GM23248 (cell line): ENCODE data around the gene KCNJ9. TPM values are rescaled to one million over a fixed set of nuclear protein-coding genes. Genes with fewer than 3 reads are reported as not detected.

ENCODE experiments used
- DNase-seq: peaks from one replicate; pipeline ENCODE4 v3.0.0-alpha.2; 2015
- H2AFZ ChIP-seq: fragments of 200-600 bp; sonication (generic); 2 replicates; pipeline ENCODE4 v1.6.1; 2016; ENCODE audit warnings: antibody characterized with exemption
- H3F3A ChIP-seq: fragments of 200-600 bp; sonication (generic); 2 replicates; pipeline ENCODE4 v1.6.1; 2016; ENCODE audit warnings: mild to moderate bottlenecking, antibody characterized with exemption, mixed run types; ENCODE audit not compliant: insufficient read depth
- H3K27ac ChIP-seq: fragments of 200-600 bp; sonication (generic); 2 replicates; pipeline ENCODE4 v1.5.1; 2016; ENCODE audit warnings: mild to moderate bottlenecking
- H3K27me3 ChIP-seq: fragments of 200-600 bp; sonication (generic); replicated peaks from 2 replicates; pipeline ENCODE4 v1.6.1; 2016; ENCODE audit warnings: mild to moderate bottlenecking; ENCODE audit not compliant: insufficient read depth
- H3K36me3 ChIP-seq: fragments of 200-600 bp; sonication (generic); 2 replicates; pipeline ENCODE4 v1.6.1; 2016; ENCODE audit warnings: low read depth, mild to moderate bottlenecking
- H3K4me1 ChIP-seq: fragments of 200-600 bp; sonication (generic); 2 replicates; pipeline ENCODE4 v1.6.1; 2016; ENCODE audit warnings: mild to moderate bottlenecking; ENCODE audit not compliant: insufficient read depth
- H3K4me2 ChIP-seq: fragments of 200-600 bp; sonication (generic); one replicate; pipeline ENCODE4 v1.6.1; 2016; ENCODE audit warnings: mild to moderate bottlenecking; ENCODE audit not compliant: unreplicated experiment
- H3K4me3 ChIP-seq: fragments of 200-600 bp; sonication (generic); 2 replicates; pipeline ENCODE4 v1.5.1; 2016; ENCODE audit warnings: mild to moderate bottlenecking
- H3K79me2 ChIP-seq: fragments of 200-600 bp; sonication (generic); 2 replicates; pipeline ENCODE4 v1.6.1; 2016; ENCODE audit warnings: mild to moderate bottlenecking; ENCODE audit not compliant: insufficient read depth
- H3K9ac ChIP-seq: fragments of 200-600 bp; sonication (generic); 2 replicates; pipeline ENCODE4 v1.6.1; 2016; ENCODE audit warnings: mild to moderate bottlenecking
- H3K9me2 ChIP-seq: fragments of 200-600 bp; sonication (generic); 2 replicates; pipeline ENCODE4 v1.6.1; 2016; ENCODE audit warnings: mixed run types, mild to moderate bottlenecking, moderate library complexity; ENCODE audit not compliant: insufficient read depth
- H3K9me3 ChIP-seq: fragments of 200-600 bp; sonication (generic); one replicate; pipeline ENCODE4 v1.6.1; 2017; ENCODE audit warnings: low read depth
- H4K20me1 ChIP-seq: fragments of 200-600 bp; sonication (generic); 2 replicates; pipeline ENCODE4 v1.6.0; 2016; ENCODE audit not compliant: insufficient read depth
- EZH2 ChIP-seq: fragments of 200-600 bp; sonication (generic); IDR thresholded peaks from 2 replicates; pipeline ENCODE4 v1.6.1; 2018; ENCODE audit warnings: antibody characterized with exemption, mild to moderate bottlenecking; ENCODE audit not compliant: insufficient read depth, poor library complexity, severe bottlenecking
- EZH2phosphoT487 ChIP-seq: fragments of 200-600 bp; sonication (generic); IDR thresholded peaks from 2 replicates; pipeline ENCODE4 v1.6.1; 2018; ENCODE audit warnings: antibody characterized with exemption, moderate library complexity, mild to moderate bottlenecking, low read depth; ENCODE audit not compliant: insufficient read depth
- WGBS, 2 experiments: methylation state at CpG; one replicate each; pipeline ENCODE4 v1.1.6; 2015 to 2017; ENCODE audit warnings: low lambda C conversion rate in 2 of 2, low coverage in 1 of 2; ENCODE audit errors: missing lambda C conversion rate in 2 of 2; 5-methylcytosine and 5-hydroxymethylcytosine counted together
- in situ Hi-C: fragments of 300-500 bp; cut with MboI; formaldehyde crosslinking; loops from 2 replicates; pipeline ENCODE4 v1.15.0; 2020
- polyA plus RNA-seq: library from polyadenylated mRNA; unstranded; fragments of >200 nt; fragmentation: Nextera tagmentation; extraction: Ambion mirVana; gene quantifications from 2 replicates; pipeline ENCODE4 v1.2.1, GENCODE V29; 2016
- total RNA-seq: library from RNA; depleted of rRNA; stranded (reverse); fragments of >200 nt; shearing (Covaris generic); gene quantifications from 2 replicates; pipeline ENCODE4 v1.2.3, GENCODE V29; 2014

KCNJ9 gene
- total and polyA plus RNA-seq, 2 experiments from 2014 or later = not detected

GRCh38 chr1:160097911-160098851 lies 16.8 kb downstream of the KCNJ9 start, which contains the start of gene IGSF8:
IGSF8 (minus strand) TSS chr1:160098619; CDS start chr1:160098472, 147 bp downstream.
- Histone ChIP-seq H3K4me1 (peaks cover 28% of the 10 kb centered on the region; the same call in 1 of the 2 replicates), H3K9me3 (no peaks in the 10 kb centered on the region), H3F3A (peaks cover 23% of the 10 kb centered on the region; the same call in 1 of the 2 replicates), H3K27me3 (no peaks in the 10 kb centered on the region), H3K9ac (peak within 1 kb of the TSS; percentile 81), H3K79me2 (no peaks in the 10 kb centered on the region), H3K27ac (peak within 1 kb of the TSS; percentile 38), H3K36me3 (no peaks in the 10 kb centered on the region), H3K9me2 (no peaks in the 10 kb centered on the region), H3K4me2 (peak within 1 kb of the TSS; percentile 97), H3K4me3 (peak within 1 kb of the TSS; percentile 87), H2AFZ (peak within 1 kb of the TSS; percentile 98), H4K20me1 (no peaks in the 10 kb centered on the region)
- in situ Hi-C loops = no loop called here
- 3 to 5% methylated on average over 30 to 64 of the region's 64 CpGs for WGBS, 2 experiments
- peak; percentile 82 for DNase-seq
- TF ChIP-seq EZH2 = no peak
- no peak for TF ChIP-seq EZH2phosphoT487

- H3K27ac ChIP-seq = peak overlapping the region; percentile 38
- H3K36me3 ChIP-seq = no peaks in the 10 kb centered on the region
- H3K79me2 ChIP-seq = no peaks in the 10 kb centered on the region
- H3K27me3 ChIP-seq = no peaks in the 10 kb centered on the region
- H3K9me3 ChIP-seq = no peaks in the 10 kb centered on the region
- no peaks in the 10 kb centered on the region for H4K20me1 ChIP-seq
- TF ChIP-seq EZH2phosphoT487 = no peak
- no peak for TF ChIP-seq EZH2
- DNase-seq = peak; percentile 95
- peak overlapping the region; percentile 97 for H3K4me2 ChIP-seq
- in situ Hi-C loops = no loop called here
- 4% methylated on average over 13 to 39 of the region's 40 CpGs for WGBS, 2 experiments
- H2AFZ ChIP-seq = peak overlapping the region; percentile 98
- H3K4me3 ChIP-seq = peak overlapping the region; percentile 79
- H3K9ac ChIP-seq = peak overlapping the region; percentile 81
- H3K4me1 ChIP-seq = peaks cover 28% of the 10 kb centered on the region; the same call in 1 of the 2 replicates
- H3F3A ChIP-seq = peaks cover 23% of the 10 kb centered on the region; the same call in 1 of the 2 replicates
- H3K9me2 ChIP-seq = no peaks in the 10 kb centered on the region
These were observed 17.7 kb downstream of the KCNJ9 start for GRCh38 chr1:160098852-160099561.

GRCh38 chr1:160099716-160100375 lies 18.5 kb downstream of the KCNJ9 start:
- TF ChIP-seq EZH2phosphoT487 (no peak), EZH2 (no peak)
- Histone ChIP-seq H3K4me2 (no peak overlapping the region), H3K27ac (no peak overlapping the region)

More at GRCh38 chr1:160099716-160100375, 18.5 kb downstream of the KCNJ9 start:
- Histone ChIP-seq H3K36me3 (no peaks in the 10 kb centered on the region), H3K9me3 (no peaks in the 10 kb centered on the region), H2AFZ (peak overlapping the region; percentile 98), H3F3A (peaks cover 23% of the 10 kb centered on the region; the same call in 1 of the 2 replicates), H3K4me1 (peaks cover 28% of the 10 kb centered on the region; the same call in 1 of the 2 replicates), H3K4me3 (no peak overlapping the region), H3K27me3 (no peaks in the 10 kb centered on the region), H3K9me2 (no peaks in the 10 kb centered on the region), H4K20me1 (no peaks in the 10 kb centered on the region), H3K79me2 (no peaks in the 10 kb centered on the region), H3K9ac (peak overlapping the region; percentile 81)
- DNase-seq = no peak
- WGBS, 2 experiments = 91 to 96% methylated on average over 2 of the region's 2 CpGs
- in situ Hi-C loops = no loop called here
